Measurements from ENCODE around the gene STIM2.

The STIM2 gene

DNA sequence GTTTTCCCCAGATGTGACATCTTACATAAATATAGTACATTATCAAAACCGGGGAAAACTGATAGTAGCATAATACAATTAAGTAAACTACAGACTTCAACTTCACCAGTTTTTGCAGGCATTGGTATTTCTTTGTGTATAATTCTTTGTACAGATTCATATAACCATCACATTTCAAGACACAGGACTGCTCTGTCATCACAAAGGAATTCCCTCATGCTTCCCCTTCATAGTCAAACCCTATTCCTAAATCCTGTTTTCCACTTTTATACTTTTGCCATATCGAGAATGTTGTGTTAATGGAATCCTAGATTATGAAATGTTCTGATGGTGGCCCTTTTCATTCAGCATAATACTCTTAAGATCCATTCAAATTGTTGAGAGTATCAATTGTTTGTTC, 36.0 kb downstream of the STIM2 start:
- no peak for TF ChIP-seq CTCF (IDR thresholded peaks at IDR 0.05; ENCODE audit: low read depth, low read length, missing control alignments)
- H3K36me3 ChIP-seq (replicated peaks): no peaks in the 10 kb centered on the region
- no peak overlapping the region for H3K27ac ChIP-seq
- in situ Hi-C loops (cut with HindIII; ENCODE audit: low pct_ligation_motif_present, low sequenced_read_pairs): no loop called here
- no peaks in the 10 kb centered on the region for H3K27me3 ChIP-seq (replicated peaks)
- peak; percentile 17 for DNase-seq
- no peak overlapping the region for H3K4me3 ChIP-seq (ENCODE audit: low read depth, low read length)

DNA sequence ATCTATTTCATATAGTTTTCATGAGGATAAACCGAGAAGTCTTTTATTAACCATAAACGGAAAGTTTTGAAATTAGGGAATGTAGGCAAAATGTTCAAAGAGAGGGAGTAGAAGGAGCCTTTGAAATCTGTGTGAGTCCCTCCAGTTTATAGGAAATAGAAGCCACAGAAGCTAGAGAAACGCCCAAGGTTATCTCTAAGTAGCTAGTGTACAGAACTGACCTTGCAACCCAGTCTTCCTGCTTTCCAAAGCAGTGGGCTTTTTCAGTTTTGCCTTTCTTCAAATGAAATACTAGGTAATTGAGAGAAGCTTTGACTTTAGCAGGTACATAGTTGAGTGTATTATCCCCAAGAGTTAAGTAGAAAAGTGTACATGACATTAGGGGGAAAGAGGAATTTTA, 39.4 kb downstream of the STIM2 start:
- no peak for DNase-seq
- H3K4me3 ChIP-seq (ENCODE audit: low read depth, low read length): no peak overlapping the region
- no peaks in the 10 kb centered on the region for H3K27me3 ChIP-seq (replicated peaks)
- in situ Hi-C loops (cut with HindIII; ENCODE audit: low pct_ligation_motif_present, low sequenced_read_pairs): no loop called here
- H3K36me3 ChIP-seq (replicated peaks): no peaks in the 10 kb centered on the region
- no peak overlapping the region for H3K27ac ChIP-seq
- TF ChIP-seq CTCF (IDR thresholded peaks at IDR 0.05; ENCODE audit: low read depth, low read length, missing control alignments): no peak

- Histone ChIP-seq H3K4me3 (ENCODE audit: low read depth, low read length) (no peak overlapping the region), H3K36me3 (replicated peaks) (no peaks in the 10 kb centered on the region), H3K27ac (no peak overlapping the region), H3K27me3 (replicated peaks) (no peaks in the 10 kb centered on the region)
- in situ Hi-C loops (cut with HindIII; ENCODE audit: low pct_ligation_motif_present, low sequenced_read_pairs): no loop called here
- no peak for DNase-seq
- no peak for TF ChIP-seq CTCF (IDR thresholded peaks at IDR 0.05; ENCODE audit: low read depth, low read length, missing control alignments)
Observed at GRCh38 chr4:26900765-26901164, 40.1 kb downstream of the STIM2 start.

DNA sequence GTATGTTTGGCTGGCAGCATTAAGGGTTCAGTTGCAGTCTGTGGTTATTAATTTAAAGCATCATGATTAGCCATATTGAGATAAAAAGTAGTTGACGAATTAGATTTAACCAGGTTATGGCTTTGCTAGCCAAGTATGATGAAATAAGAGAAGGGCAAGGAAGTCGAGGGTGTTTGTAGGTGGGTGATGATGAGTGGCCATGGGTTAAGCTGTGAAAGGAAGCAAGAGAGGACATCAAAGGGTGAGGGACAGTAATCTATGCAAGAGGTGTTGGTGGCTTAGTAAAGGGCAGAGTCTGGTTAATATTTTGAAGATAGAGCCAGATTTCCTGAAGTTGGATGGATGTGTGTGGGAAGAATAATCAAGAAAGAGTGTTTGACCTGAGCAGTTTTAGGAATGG, 44.5 kb downstream of the STIM2 start:
- DNase-seq: no peak
- TF ChIP-seq CTCF (IDR thresholded peaks at IDR 0.05; ENCODE audit: low read depth, low read length, missing control alignments): no peak
- no peak overlapping the region for H3K27ac ChIP-seq
- H3K27me3 ChIP-seq (replicated peaks): no peaks in the 10 kb centered on the region
- no peak overlapping the region for H3K4me3 ChIP-seq (ENCODE audit: low read depth, low read length)
- in situ Hi-C loops (cut with HindIII; ENCODE audit: low pct_ligation_motif_present, low sequenced_read_pairs): no loop called here
- H3K36me3 ChIP-seq (replicated peaks): no peaks in the 10 kb centered on the region

GRCh38 chr4:26907731-26908599, 47.3 kb downstream of the STIM2 start:
- TF ChIP-seq CTCF (IDR thresholded peaks at IDR 0.05; ENCODE audit: low read depth, low read length, missing control alignments): no peak
- no peak overlapping the region for H3K27ac ChIP-seq
- no peak overlapping the region for H3K4me3 ChIP-seq (ENCODE audit: low read depth, low read length)
- DNase-seq: no peak
- no peaks in the 10 kb centered on the region for H3K36me3 ChIP-seq (replicated peaks)
- in situ Hi-C loops (cut with HindIII; ENCODE audit: low pct_ligation_motif_present, low sequenced_read_pairs): no loop called here
- H3K27me3 ChIP-seq (replicated peaks): no peaks in the 10 kb centered on the region

- no peak for TF ChIP-seq CTCF (IDR thresholded peaks at IDR 0.05; ENCODE audit: low read depth, low read length, missing control alignments)
- Histone ChIP-seq H3K4me3 (ENCODE audit: low read depth, low read length) (no peak overlapping the region), H3K27ac (no peak overlapping the region), H3K27me3 (replicated peaks) (no peaks in the 10 kb centered on the region), H3K36me3 (replicated peaks) (no peaks in the 10 kb centered on the region)
- DNase-seq: no peak
- in situ Hi-C loops (cut with HindIII; ENCODE audit: low pct_ligation_motif_present, low sequenced_read_pairs): no loop called here
Observed at GRCh38 chr4:26909369-26909768, 48.7 kb downstream of the STIM2 start.
